GM12878 (cell line): Measurements from ENCODE around the gene NLRC5. TPM values are rescaled to one million over a fixed set of nuclear protein-coding genes. Genes with fewer than 3 reads are reported as not detected.
A peak's percentile ranks its signal among the peaks of the same experiment; 100 is the strongest.

Experiments used
- ATAC-seq: fragments of 200-7000 bp; cut with Tn5 transposase; 3 replicates; pipeline ENCODE4 v1.9.1; 2020; ENCODE audit warnings: mild to moderate bottlenecking, moderate library complexity
- BruUV-seq: library from RNA; stranded (reverse); fragments of 400-500 nt; replicated peaks from 2 replicates; lab custom pipeline; 2021; lab: Mats Ljungman, UMichigan
- CTCF ChIA-PET: fragments of 300-600 bp; sonication (Branson Sonifier 250); formaldehyde crosslinking; extraction: SDS; loops from one replicate; lab custom pipeline; 2021; ENCODE audit warnings: inconsistent platforms; lab: Yijun Ruan, JAX
- POLR2A ChIA-PET: fragments of 350-600 bp; formaldehyde crosslinking; extraction: SDS; loops from one replicate; lab custom pipeline; 2021; ENCODE audit warnings: inconsistent platforms; lab: Charles Lee
- RAD21 ChIA-PET: fragments of 300-600 bp; sonication (Branson Sonifier 250); formaldehyde crosslinking; loops from one replicate; lab custom pipeline; 2023; ENCODE audit warnings: antibody characterized with exemption; ENCODE audit not compliant: unreplicated experiment; lab: Charles Lee
- SMC1A ChIA-PET: fragments of 300-600 bp; sonication (Branson Sonifier 250); formaldehyde crosslinking; loops from one replicate; lab custom pipeline; 2023; ENCODE audit not compliant: unreplicated experiment, uncharacterized antibody; lab: Charles Lee
- DNase-seq: peaks from one replicate; pipeline ENCODE4 v3.0.0-alpha.2; 2011; ENCODE audit warnings: low read depth, low spot score
- FAIRE-seq: peaks from 3 replicates; lab custom pipeline; 2011; peaks lifted over from hg19 to GRCh38; lab: Jason Lieb, UNC
- H2AFZ ChIP-seq: 2 replicates; pipeline ENCODE4 v1.6.0; 2011; ENCODE audit warnings: low read depth, low read length, control low read depth; ENCODE audit not compliant: control insufficient read depth
- H3K27ac ChIP-seq: 2 replicates; pipeline ENCODE4 v1.5.1; 2011; ENCODE audit warnings: control low read depth; ENCODE audit not compliant: control insufficient read depth, insufficient read depth
- H3K27me3 ChIP-seq, 2 experiments: replicated peaks in 1 of 2; 2 replicates each; pipeline versions ENCODE4 v1.6.0 to v1.6.1; 2011; ENCODE audit warnings: low read length in 1 of 2; ENCODE audit not compliant: control insufficient read depth in 2 of 2, insufficient read depth in 2 of 2
- H3K36me3 ChIP-seq, 2 experiments: 2 replicates each; pipeline ENCODE4 v1.5.1; 2011; ENCODE audit warnings: low read length in 1 of 2; ENCODE audit not compliant: control insufficient read depth in 2 of 2, insufficient read depth in 2 of 2
- H3K4me1 ChIP-seq: 2 replicates; pipeline ENCODE4 v1.6.1; 2011; ENCODE audit warnings: mild to moderate bottlenecking, low read length, moderate library complexity, mixed read lengths; ENCODE audit not compliant: control insufficient read depth, insufficient read depth
- H3K4me2 ChIP-seq: 2 replicates; pipeline ENCODE4 v1.6.0; 2011; ENCODE audit warnings: control low read depth; ENCODE audit not compliant: control insufficient read depth, insufficient read depth
- H3K4me3 ChIP-seq: fragments of 200-600 bp; sonication (generic); 2 replicates; pipeline ENCODE4 v1.5.1; 2016
- H3K79me2 ChIP-seq: 2 replicates; pipeline ENCODE4 v1.6.0; 2011; ENCODE audit warnings: low read length; ENCODE audit not compliant: control insufficient read depth, insufficient read depth
- H3K9ac ChIP-seq: 2 replicates; pipeline ENCODE4 v1.8.0; 2011; ENCODE audit warnings: low read length, control low read depth, mixed read lengths; ENCODE audit not compliant: control insufficient read depth, insufficient read depth
- H3K9me3 ChIP-seq: replicated peaks from 3 replicates; pipeline ENCODE4 v1.5.1; 2011; ENCODE audit warnings: mild to moderate bottlenecking, low read length; ENCODE audit not compliant: control insufficient read depth, insufficient read depth
- H4K20me1 ChIP-seq: 2 replicates; pipeline ENCODE4 v1.6.0; 2011; ENCODE audit not compliant: control insufficient read depth, insufficient read depth
- BHLHE40 ChIP-seq, 2 experiments: fragments of 450-650 bp in 1 of 2; IDR thresholded peaks; 2 replicates each; pipeline ENCODE4 v1.6.1; 2011 to 2017; ENCODE audit warnings: low read depth in 2 of 2, borderline replicate concordance in 1 of 2, improper control_type of control experiment in 1 of 2, low read length in 1 of 2, mild to moderate bottlenecking in 1 of 2
- EGR1 ChIP-seq, 2 experiments: IDR thresholded peaks; 1 replicate in 1 of 2; 2 replicates in 1 of 2; pipeline ENCODE4 v1.6.1; 2011 to 2012; ENCODE audit warnings: low read depth in 2 of 2, low read length in 2 of 2, borderline replicate concordance in 1 of 2, mild to moderate bottlenecking in 1 of 2, moderate library complexity in 1 of 2
- EP300 ChIP-seq, 2 experiments: fragments of 150-350 bp in 1 of 2; IDR thresholded peaks; 2 replicates each; pipeline ENCODE4 v1.6.1; 2011 to 2012; ENCODE audit warnings: low read depth in 2 of 2, low read length in 2 of 2, borderline replicate concordance in 1 of 2, improper control_type of control experiment in 1 of 2, inconsistent platforms in 1 of 2; ENCODE audit not compliant: control insufficient read depth in 1 of 2
- IKZF2 ChIP-seq, 2 experiments: fragments of 450-650 bp; IDR thresholded peaks; 2 replicates each; pipeline ENCODE4 v1.6.1; 2017; ENCODE audit warnings: mild to moderate bottlenecking in 2 of 2, moderate library complexity in 2 of 2
- MLLT1 ChIP-seq: fragments of 450-650 bp; IDR thresholded peaks from 2 replicates; pipeline ENCODE4 v1.6.1; 2016; ENCODE audit warnings: mild to moderate bottlenecking
- MTA2 ChIP-seq: fragments of 450-650 bp; IDR thresholded peaks from 2 replicates; pipeline ENCODE4 v1.6.1; 2016; ENCODE audit warnings: low read depth, mild to moderate bottlenecking, moderate library complexity
- MYB ChIP-seq: fragments of 150-350 bp; IDR thresholded peaks from 2 replicates; pipeline ENCODE4 v1.6.1; 2014; ENCODE audit warnings: mild to moderate bottlenecking, low read depth, low read length, borderline replicate concordance
- NR2F1 ChIP-seq: fragments of 450-650 bp; conservative IDR thresholded peaks from 2 replicates; pipeline ENCODE4 v1.6.1; 2017; ENCODE audit warnings: mild to moderate bottlenecking
- PBX3 ChIP-seq: IDR thresholded peaks from 2 replicates; pipeline ENCODE4 v1.6.1; 2011; ENCODE audit warnings: mild to moderate bottlenecking, low read depth, low read length, moderate library complexity; ENCODE audit not compliant: insufficient replicate concordance
- RAD51 ChIP-seq: fragments of 450-650 bp; IDR thresholded peaks from 2 replicates; pipeline ENCODE4 v1.6.1; 2016; ENCODE audit warnings: moderate library complexity, mild to moderate bottlenecking, inconsistent platforms
- RCOR1 ChIP-seq: conservative IDR thresholded peaks from 2 replicates; pipeline ENCODE4 v1.6.1; 2012; ENCODE audit warnings: low read depth, low read length, improper control_type of control experiment
- RELB ChIP-seq: fragments of 450-650 bp; IDR thresholded peaks from 2 replicates; pipeline ENCODE4 v1.6.1; 2017; ENCODE audit warnings: low read depth, mild to moderate bottlenecking, moderate library complexity
- ZNF687 ChIP-seq: fragments of 450-650 bp; IDR thresholded peaks from 2 replicates; pipeline ENCODE4 v1.6.1; 2017; ENCODE audit warnings: mild to moderate bottlenecking, moderate library complexity
- ZSCAN29 ChIP-seq: fragments of 450-650 bp; IDR thresholded peaks from 2 replicates; pipeline ENCODE4 v1.6.1; 2017; ENCODE audit warnings: mild to moderate bottlenecking, moderate library complexity
- WGBS: methylation state at CpG from one replicate; pipeline ENCODE4 v1.1.6; 2016; ENCODE audit warnings: low lambda C conversion rate; ENCODE audit not compliant: insufficient replicate concordance, insufficient coverage; ENCODE audit errors: missing lambda C conversion rate; 5-methylcytosine and 5-hydroxymethylcytosine counted together
- in situ Hi-C: fragments of 300-500 bp; cut with MboI; formaldehyde crosslinking; loops from 9 replicates; pipeline ENCODE4 v1.14.3; 2018; ENCODE audit warnings: mixed read lengths
- intact Hi-C: fragments of 100-400 bp; cut with micrococcal nuclease; formaldehyde crosslinking; loops from one replicate; pipeline ENCODE4 v1.14.2; 2022; ENCODE audit not compliant: unreplicated experiment
- polyA plus RNA-seq, 11 experiments: library from polyadenylated mRNA; depleted of rRNA in 4 of 11; unstranded in 6 of 11; stranded (reverse) in 5 of 11; fragments of >200 nt; fragmentation: Nextera tagmentation in 4 of 11; fragmentation: Illumina TruSeq in 1 of 11; extraction: Ambion mirVana in 4 of 11; extraction: Trizol in 1 of 11; gene quantifications; 1 replicate in 1 of 11; 2 replicates in 10 of 11; pipeline versions ENCODE4 v1.2.1 to v1.2.3, GENCODE V29; 2011 to 2016; ENCODE audit warnings: inconsistent platforms in 2 of 11, missing spikeins in 2 of 11, low read depth in 1 of 11
- total RNA-seq, 4 experiments: library from RNA; depleted of rRNA in 3 of 4; stranded (reverse); fragments of >200 nt in 3 of 4; fragmentation: Illumina TruSeq in 1 of 4; extraction: Trizol in 1 of 4; gene quantifications; 2 replicates each; pipeline versions ENCODE4 v1.2.1 to v1.2.3, GENCODE V29; 2013 to 2021

NLRC5 gene
- total and polyA plus RNA-seq, 10 of the 15 experiments (the other 5 are each of a cell fraction or from before 2014, with no cell fraction given): 13.1 to 105 (median 57.3) TPM

GRCh38 chr16:56984639-56985038 is 4.7 kb upstream of the NLRC5 start:
- no peak overlapping the region for H3K9ac ChIP-seq
- ChIA-PET RAD21 (interaction anchor here (0.7 to 22.4 kb wide), 8 partner anchors 17 to 240 kb away, joined by 3 to 473 read pairs (median 28); partner anchors contain the start of gene CETP), SMC1A (interaction anchor here (1.0 to 31.6 kb wide), 8 partner anchors 9 to 318 kb away, joined by 3 to 604 read pairs (median 52); partner anchors contain the start of gene CETP), CTCF (interaction anchor here (0.9 to 19.4 kb wide), 8 partner anchors 8 to 115 kb away, joined by 3 to 420 read pairs (median 10); partner anchors contain the start of gene CETP), POLR2A (interaction anchor here (0.6 to 15.9 kb wide), 8 partner anchors 11 to 208 kb away, joined by 3 to 343 read pairs (median 42); partner anchors contain the start of gene HERPUD1)
- DNase-seq (no peak), FAIRE-seq (no peak), ATAC-seq (no peak)
- peaks cover 28% of the 10 kb centered on the region for H3K79me2 ChIP-seq
- BruUV-seq: TSS peak; percentile 22
- H3K27ac ChIP-seq: no peak overlapping the region
- H3K9me3 ChIP-seq: no peaks in the 10 kb centered on the region
- peaks cover 55% of the 10 kb centered on the region for H3K4me1 ChIP-seq
- H2AFZ ChIP-seq: no peak overlapping the region
- WGBS: 98% methylated on average over 6 of the region's 6 CpGs
- H4K20me1 ChIP-seq: no peaks in the 10 kb centered on the region
- H3K4me2 ChIP-seq: no peak overlapping the region; the same call in 1 of the 2 replicates
- H3K4me3 ChIP-seq: no peak overlapping the region
- in situ Hi-C loops (no loop called here), intact Hi-C loops (no loop called here)
- no peaks in the 10 kb centered on the region for H3K27me3 ChIP-seq
- no peaks in the 10 kb centered on the region for H3K36me3 ChIP-seq
- TF ChIP-seq EGR1 (IDR thresholded peaks at IDR 0.05; ENCODE audit: borderline replicate concordance in 1 of 2, low read depth in 2 of 2, low read length in 2 of 2) (no peak), RELB (0 out of 2 replicates have a peak, but pooled peaks have one; percentile 21), NR2F1 (peak; percentile 54), MLLT1 (0 out of 2 replicates have a peak, but pooled peaks have one; percentile 16), RAD51 (0 out of 2 replicates have a peak, but pooled peaks have one; percentile 21), IKZF2 (IDR thresholded peaks at IDR 0.05) (peak in 1 of 2 experiments; percentile 46; a peak in 1 of 4 replicates), MTA2 (peak; percentile 19; the same call in 1 of the 2 replicates), ZNF687 (peak; percentile 20; the same call in 1 of the 2 replicates), ZSCAN29 (no peak), RCOR1 (no peak), EP300 (IDR thresholded peaks at IDR 0.05; ENCODE audit: borderline replicate concordance in 1 of 2, control insufficient read depth in 1 of 2, low read depth in 2 of 2, low read length in 2 of 2) (no peak), BHLHE40 (IDR thresholded peaks at IDR 0.05; ENCODE audit: borderline replicate concordance in 1 of 2, low read depth in 2 of 2, low read length in 1 of 2) (0 out of 4 replicates have a peak, but pooled peaks of 1 of the 2 experiments have one; percentile 29), PBX3 (no peak), MYB (no peak)
